WERI-Rb-1 (cell line): ENCODE data around the gene ATP2B2.
A peak's percentile ranks its signal among the peaks of the same experiment; 100 is the strongest.

ENCODE experiments used
- DNase-seq: peaks from one replicate; pipeline ENCODE4 v3.0.0-alpha.2; 2020
- H3K27ac ChIP-seq: fragments of 250-450 bp; sonication (Bioruptor Pico); 2 replicates; pipeline ENCODE4 v1.5.1; 2020; ENCODE audit warnings: mild to moderate bottlenecking, moderate library complexity
- H3K27me3 ChIP-seq: fragments of 250-450 bp; sonication (Bioruptor Pico); 2 replicates; pipeline ENCODE4 v1.5.1; 2021; ENCODE audit warnings: mild to moderate bottlenecking, low read depth, moderate library complexity; ENCODE audit not compliant: insufficient read depth, severe bottlenecking
- H3K36me3 ChIP-seq: fragments of 250-450 bp; sonication (Bioruptor Pico); 2 replicates; pipeline ENCODE4 v1.5.1; 2020; ENCODE audit warnings: mild to moderate bottlenecking, moderate library complexity
- H3K4me3 ChIP-seq: 2 replicates; pipeline ENCODE4 v1.5.1; 2011; ENCODE audit warnings: low read depth, mild to moderate bottlenecking, control low read depth, low read length
- H3K9me3 ChIP-seq: fragments of 250-450 bp; sonication (Bioruptor Pico); 2 replicates; pipeline ENCODE4 v1.5.1; 2021; ENCODE audit warnings: mild to moderate bottlenecking, moderate library complexity; ENCODE audit not compliant: severe bottlenecking
- TF ChIP-seq, protein P1 (sequence below): IDR thresholded peaks from 2 replicates; pipeline ENCODE4 v1.5.1; 2011; ENCODE audit warnings: low read depth, mild to moderate bottlenecking, control low read depth, inconsistent platforms, low read length

The ATP2B2 gene

DNA sequence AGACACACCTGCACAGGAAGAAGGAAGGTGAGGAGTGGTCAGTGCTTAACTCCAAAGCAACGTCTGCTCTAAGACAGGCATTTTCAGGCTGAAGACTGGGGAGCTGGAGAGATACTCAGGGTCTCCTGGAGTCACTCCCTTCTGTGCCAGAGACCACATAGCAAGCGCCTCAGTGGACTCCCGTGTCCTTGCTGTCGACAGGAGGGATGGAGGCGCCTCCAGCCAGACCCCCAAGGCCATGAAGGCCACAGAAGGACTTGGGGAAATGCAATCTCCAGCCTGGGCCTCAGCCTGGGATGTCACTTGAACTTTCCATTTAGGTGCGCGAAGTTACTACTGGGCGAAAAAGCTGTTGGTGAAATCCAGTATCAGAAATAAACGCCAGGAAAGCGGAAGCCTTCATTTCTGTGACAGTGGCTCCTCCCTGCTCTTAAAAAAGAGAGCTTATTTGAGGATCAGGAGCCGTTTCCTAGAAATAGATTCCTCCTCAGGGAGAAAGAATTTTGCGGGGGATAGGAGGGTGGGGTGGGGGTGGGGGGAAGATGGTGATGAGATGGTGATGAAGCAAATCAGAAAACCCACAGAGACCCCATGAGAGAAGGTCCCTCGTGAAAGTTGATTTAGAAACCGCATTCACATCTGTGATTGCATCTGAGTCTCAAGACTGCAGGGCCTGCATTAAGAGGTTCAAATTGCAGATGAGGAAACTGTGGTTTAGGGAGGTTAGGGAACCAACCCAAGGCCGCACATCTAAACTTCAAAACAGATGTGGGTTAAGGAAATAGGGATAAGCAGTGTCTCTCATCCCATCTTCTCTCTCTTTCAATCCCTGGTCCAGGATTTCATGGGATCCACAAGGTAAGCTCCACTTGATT is 78.8 kb downstream of the ATP2B2 start:
- TF ChIP-seq, protein P1, sequence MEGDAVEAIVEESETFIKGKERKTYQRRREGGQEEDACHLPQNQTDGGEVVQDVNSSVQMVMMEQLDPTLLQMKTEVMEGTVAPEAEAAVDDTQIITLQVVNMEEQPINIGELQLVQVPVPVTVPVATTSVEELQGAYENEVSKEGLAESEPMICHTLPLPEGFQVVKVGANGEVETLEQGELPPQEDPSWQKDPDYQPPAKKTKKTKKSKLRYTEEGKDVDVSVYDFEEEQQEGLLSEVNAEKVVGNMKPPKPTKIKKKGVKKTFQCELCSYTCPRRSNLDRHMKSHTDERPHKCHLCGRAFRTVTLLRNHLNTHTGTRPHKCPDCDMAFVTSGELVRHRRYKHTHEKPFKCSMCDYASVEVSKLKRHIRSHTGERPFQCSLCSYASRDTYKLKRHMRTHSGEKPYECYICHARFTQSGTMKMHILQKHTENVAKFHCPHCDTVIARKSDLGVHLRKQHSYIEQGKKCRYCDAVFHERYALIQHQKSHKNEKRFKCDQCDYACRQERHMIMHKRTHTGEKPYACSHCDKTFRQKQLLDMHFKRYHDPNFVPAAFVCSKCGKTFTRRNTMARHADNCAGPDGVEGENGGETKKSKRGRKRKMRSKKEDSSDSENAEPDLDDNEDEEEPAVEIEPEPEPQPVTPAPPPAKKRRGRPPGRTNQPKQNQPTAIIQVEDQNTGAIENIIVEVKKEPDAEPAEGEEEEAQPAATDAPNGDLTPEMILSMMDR = no peak
- H3K4me3 ChIP-seq = no peak overlapping the region
- no peaks in the 10 kb centered on the region for H3K36me3 ChIP-seq
- H3K27me3 ChIP-seq = no peaks in the 10 kb centered on the region
- H3K9me3 ChIP-seq = no peaks in the 10 kb centered on the region
- no peak overlapping the region for H3K27ac ChIP-seq
- no peak for DNase-seq

DNA sequence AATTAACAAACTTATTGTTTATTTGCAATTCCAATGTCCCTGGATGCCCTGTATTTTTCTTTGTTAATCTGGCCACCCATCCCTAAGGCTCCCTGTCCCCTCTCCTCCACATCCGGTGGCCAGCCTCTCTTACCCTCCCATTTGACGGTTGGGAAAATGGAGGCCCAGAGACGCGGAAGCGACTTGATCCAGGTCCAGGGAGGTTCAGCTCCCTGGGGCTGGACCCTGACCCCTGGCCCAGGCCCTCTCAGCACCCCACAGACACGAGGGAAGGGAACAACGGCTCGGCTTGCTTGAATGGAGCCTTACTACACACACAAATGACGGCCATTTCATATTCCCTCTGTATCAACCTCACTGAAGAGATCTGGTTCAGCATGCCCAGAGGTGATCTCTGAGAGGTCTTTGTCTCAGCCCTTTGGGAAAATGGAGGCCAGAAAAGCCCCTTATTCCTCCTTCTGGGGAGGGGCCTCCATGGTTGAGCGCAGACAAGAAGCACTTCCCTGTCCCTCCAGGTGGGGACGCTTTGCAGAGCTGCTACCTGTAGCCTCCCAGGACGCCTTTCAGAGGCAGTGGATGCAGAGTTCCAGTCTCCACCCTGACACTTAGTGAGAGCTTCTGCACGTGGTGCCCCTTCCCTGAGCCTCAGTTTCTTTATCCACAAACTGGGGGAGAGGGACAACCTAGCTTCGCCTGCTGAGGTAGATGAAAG is 82.1 kb downstream of the ATP2B2 start:
- Histone ChIP-seq H3K27ac (no peak overlapping the region), H3K27me3 (no peaks in the 10 kb centered on the region), H3K9me3 (no peaks in the 10 kb centered on the region), H3K4me3 (no peak overlapping the region), H3K36me3 (no peaks in the 10 kb centered on the region)
- no peak for DNase-seq
- TF ChIP-seq, protein P1 = peak; percentile 52

DNA sequence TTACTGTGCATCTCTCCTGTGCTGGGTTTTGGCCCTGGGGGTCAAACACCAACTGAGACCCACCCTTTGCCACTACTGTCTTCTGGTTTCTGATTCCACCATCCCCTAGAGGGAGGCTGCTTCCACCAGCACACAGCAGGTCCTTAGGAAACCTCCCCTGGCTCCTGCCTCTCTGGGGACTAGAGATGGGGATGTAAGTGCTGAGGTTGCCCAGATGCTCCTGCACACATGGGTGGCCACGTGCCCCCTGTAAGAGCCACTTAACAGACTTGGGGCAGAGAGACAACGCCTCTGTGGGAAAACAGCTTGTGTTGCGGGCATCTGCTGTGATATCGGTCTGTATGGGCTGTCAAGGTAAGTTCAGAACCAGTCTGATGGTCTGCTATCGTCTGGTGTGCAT is 83.4 kb downstream of the ATP2B2 start:
- no peaks in the 10 kb centered on the region for H3K9me3 ChIP-seq
- H3K27ac ChIP-seq = no peak overlapping the region
- TF ChIP-seq, protein P1 = no peak
- no peaks in the 10 kb centered on the region for H3K27me3 ChIP-seq
- no peak for DNase-seq
- no peak overlapping the region for H3K4me3 ChIP-seq
- H3K36me3 ChIP-seq = no peaks in the 10 kb centered on the region

DNA sequence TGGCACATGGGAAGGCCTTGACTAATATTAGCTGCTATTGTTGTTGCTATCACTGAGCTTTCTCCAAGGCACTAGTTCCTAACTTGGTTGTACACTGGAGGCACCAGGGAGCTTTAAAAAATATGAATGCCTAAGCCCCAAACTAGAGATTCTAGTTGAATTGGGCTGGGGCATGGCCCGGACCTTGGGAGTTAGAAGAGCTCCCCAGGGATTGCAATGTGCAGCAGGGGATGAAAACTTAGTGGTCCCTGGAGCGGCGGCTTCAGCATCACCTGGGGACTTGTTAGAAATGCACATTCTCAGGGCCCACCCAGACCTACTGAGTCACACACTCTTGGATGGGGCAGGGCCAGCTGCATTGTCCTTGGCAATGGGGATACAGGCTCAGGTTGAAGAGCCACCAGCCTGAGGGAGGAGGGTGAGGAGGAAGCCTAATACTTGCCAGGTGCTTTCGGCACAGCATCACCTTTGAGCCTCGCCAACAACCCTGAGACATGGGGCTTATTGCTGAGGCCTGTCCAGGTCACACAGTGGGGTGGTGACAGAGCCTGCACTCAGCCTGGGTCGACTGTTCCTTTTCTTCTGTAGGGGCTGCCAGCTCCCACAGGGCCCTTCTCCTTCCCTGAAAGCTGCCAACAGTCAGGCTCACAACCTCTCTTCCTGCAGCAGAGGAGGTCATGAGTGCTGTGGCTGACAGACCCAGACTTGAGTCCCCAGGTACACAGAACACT is 84.5 kb downstream of the ATP2B2 start:
- H3K27ac ChIP-seq = no peak overlapping the region
- H3K4me3 ChIP-seq = no peak overlapping the region
- no peak for DNase-seq
- no peaks in the 10 kb centered on the region for H3K27me3 ChIP-seq
- no peaks in the 10 kb centered on the region for H3K36me3 ChIP-seq
- H3K9me3 ChIP-seq = no peaks in the 10 kb centered on the region
- TF ChIP-seq, protein P1 = no peak

DNA sequence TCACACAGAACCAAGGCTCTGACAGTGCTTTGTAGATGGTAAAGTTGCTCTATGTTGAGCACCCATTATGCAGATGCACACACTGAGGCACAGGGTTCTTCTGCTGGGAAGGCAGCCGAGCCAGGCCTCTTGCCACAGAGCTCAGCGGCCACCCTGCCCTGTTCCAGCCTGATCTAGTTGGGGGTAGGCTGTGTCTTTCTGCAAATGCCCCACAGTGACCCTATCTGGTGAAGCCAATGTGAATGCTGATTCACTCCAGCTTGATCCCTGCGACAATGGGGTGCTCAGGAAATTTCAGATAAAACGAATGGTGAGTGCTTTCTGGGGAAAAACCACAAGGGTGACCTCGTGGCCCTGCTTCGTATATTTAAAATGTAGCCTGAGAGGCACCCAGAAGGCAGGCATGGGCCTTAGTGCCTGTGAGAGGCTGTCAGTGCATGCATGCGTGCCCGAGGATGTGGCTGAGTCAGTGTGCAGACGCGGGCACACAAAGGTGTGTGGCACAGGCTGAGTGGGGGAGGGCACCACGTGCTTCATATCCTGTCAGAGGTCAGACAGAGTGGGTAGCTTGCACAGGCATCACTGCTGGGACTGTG is 85.7 kb downstream of the ATP2B2 start:
- TF ChIP-seq, protein P1 = no peak
- no peaks in the 10 kb centered on the region for H3K36me3 ChIP-seq
- H3K27ac ChIP-seq = no peak overlapping the region
- no peak for DNase-seq
- H3K9me3 ChIP-seq = no peaks in the 10 kb centered on the region
- no peaks in the 10 kb centered on the region for H3K27me3 ChIP-seq
- H3K4me3 ChIP-seq = no peak overlapping the region
